SK-N-SH (cell line): ENCODE data around the gene TRAIP. TPM values are rescaled to one million over a fixed set of nuclear protein-coding genes. Genes with fewer than 3 reads are reported as not detected.

Experiments used
- CTCF ChIA-PET: fragments of 300-600, 350-600 bp; formaldehyde crosslinking; extraction: SDS; loops from one replicate; lab custom pipeline; 2021; lab: Yijun Ruan, JAX
- POLR2A ChIA-PET: fragments of 350-600 bp; sonication (Branson Sonifier 250); formaldehyde crosslinking; extraction: SDS; loops from one replicate; lab custom pipeline; 2020; ENCODE audit warnings: antibody characterized with exemption, inconsistent platforms; lab: Yijun Ruan, JAX
- DNase-seq: peaks from one replicate; pipeline ENCODE4 v3.0.0; 2012
- H2AFZ ChIP-seq: fragments of 200-600 bp; sonication (generic); 2 replicates; pipeline ENCODE4 v1.8.1; 2016; ENCODE audit warnings: antibody characterized with exemption, mild to moderate bottlenecking, low read depth
- H3F3A ChIP-seq: fragments of 200-600 bp; sonication (generic); replicated peaks from 2 replicates; pipeline ENCODE3; 2016; ENCODE audit warnings: antibody characterized with exemption, mild to moderate bottlenecking; ENCODE audit not compliant: insufficient read depth
- H3K27ac ChIP-seq, 2 experiments: fragments of 200-500 bp in 1 of 2; fragments of 200-600 bp in 1 of 2; sonication (Bioruptor generic) in 1 of 2; sonication (generic), shearing (Covaris generic) in 1 of 2; 2 replicates each; pipeline versions ENCODE4 v1.5.1 to v1.6.1; 2014 to 2016; ENCODE audit warnings: low read depth in 2 of 2, inconsistent platforms in 1 of 2, low read length in 1 of 2, mild to moderate bottlenecking in 1 of 2, mixed read lengths in 1 of 2
- H3K27me3 ChIP-seq: fragments of 200-600 bp; sonication (generic), shearing (Covaris generic); 2 replicates; pipeline ENCODE4 v1.6.1; 2016; ENCODE audit warnings: mixed run types; ENCODE audit not compliant: insufficient read depth
- H3K36me3 ChIP-seq, 2 experiments: fragments of 200-500 bp in 1 of 2; fragments of 200-600 bp in 1 of 2; sonication (Bioruptor generic) in 1 of 2; sonication (generic) in 1 of 2; replicated peaks in 1 of 2; 2 replicates each; pipeline versions ENCODE3 to v1.5.1; 2014 to 2016; ENCODE audit warnings: low read length in 1 of 2, mild to moderate bottlenecking in 1 of 2; ENCODE audit not compliant: insufficient read depth in 2 of 2, control insufficient read depth in 1 of 2
- H3K4me1 ChIP-seq, 2 experiments: fragments of 200-500 bp in 1 of 2; fragments of 200-600 bp in 1 of 2; sonication (Bioruptor generic) in 1 of 2; sonication (generic), shearing (Covaris generic) in 1 of 2; 2 replicates each; pipeline versions ENCODE4 v1.5.1 to v1.6.1; 2014 to 2016; ENCODE audit warnings: low read depth in 1 of 2, low read length in 1 of 2, mixed run types in 1 of 2; ENCODE audit not compliant: insufficient read depth in 2 of 2, control insufficient read depth in 1 of 2
- H3K4me2 ChIP-seq: fragments of 200-600 bp; sonication (generic), shearing (Covaris generic); 2 replicates; pipeline ENCODE4 v1.6.1; 2017; ENCODE audit warnings: mixed run types
- H3K4me3 ChIP-seq, 2 experiments: fragments of 200-500 bp in 1 of 2; fragments of 200-600 bp in 1 of 2; sonication (Bioruptor generic) in 1 of 2; sonication (generic), shearing (Covaris generic) in 1 of 2; 2 replicates each; pipeline versions ENCODE4 v1.5.1 to v1.8.1; 2014 to 2016; ENCODE audit warnings: low read depth in 2 of 2, inconsistent platforms in 1 of 2, low read length in 1 of 2, mild to moderate bottlenecking in 1 of 2, mixed read lengths in 1 of 2, moderate library complexity in 1 of 2
- H3K79me2 ChIP-seq: fragments of 200-600 bp; sonication (generic); 2 replicates; pipeline ENCODE4 v1.8.1; 2017; ENCODE audit warnings: mild to moderate bottlenecking; ENCODE audit not compliant: insufficient read depth
- H3K9ac ChIP-seq: fragments of 200-600 bp; sonication (generic); 2 replicates; pipeline ENCODE4 v1.6.1; 2017; ENCODE audit warnings: mixed run types
- H3K9me2 ChIP-seq: fragments of 200-600 bp; sonication (generic); 2 replicates; pipeline ENCODE4 v1.6.1; 2017; ENCODE audit warnings: mixed run types
- H3K9me3 ChIP-seq: fragments of 200-600 bp; sonication (generic); 2 replicates; pipeline ENCODE4 v1.6.1; 2017; ENCODE audit warnings: mixed run types, mild to moderate bottlenecking, moderate library complexity
- H4K20me1 ChIP-seq: fragments of 200-600 bp; sonication (generic); 2 replicates; pipeline ENCODE4 v1.6.1; 2017; ENCODE audit warnings: mild to moderate bottlenecking, mixed run types; ENCODE audit not compliant: insufficient read depth
- CHD2 ChIP-seq: fragments of 150-350 bp; IDR thresholded peaks from 2 replicates; pipeline ENCODE4 v1.6.1; 2018; ENCODE audit warnings: low read length; ENCODE audit not compliant: partially characterized antibody
- CTCF ChIP-seq: fragments of 200-600 bp; sonication (generic); IDR thresholded peaks from 2 replicates; pipeline ENCODE4 v1.6.1; 2017; ENCODE audit warnings: antibody characterized with exemption, mild to moderate bottlenecking, moderate library complexity
- EP300 ChIP-seq, 2 experiments: IDR thresholded peaks; 2 replicates each; pipeline versions ENCODE4 v1.4.0 to v1.6.1; 2012; ENCODE audit warnings: borderline replicate concordance in 1 of 2, low read depth in 1 of 2, low read length in 1 of 2
- EZH2phosphoT487 ChIP-seq: fragments of 200-600 bp; sonication (generic); IDR thresholded peaks from 2 replicates; pipeline ENCODE4 v1.6.1; 2017; ENCODE audit warnings: low read depth, mixed run types, mild to moderate bottlenecking, antibody characterized with exemption, moderate library complexity, borderline replicate concordance
- FOXM1 ChIP-seq: IDR thresholded peaks from 2 replicates; pipeline ENCODE4 v1.4.0; 2012; ENCODE audit warnings: low read depth, mild to moderate bottlenecking
- GATA2 ChIP-seq: sonication (generic); formaldehyde crosslinking; IDR thresholded peaks from 2 replicates; pipeline ENCODE4 v1.5.0; 2020; ENCODE audit warnings: mild to moderate bottlenecking, missing genetic modification reagents
- IRF3 ChIP-seq: fragments of 150-350 bp; IDR thresholded peaks from 2 replicates; pipeline ENCODE4 v1.6.1; 2016; ENCODE audit warnings: mild to moderate bottlenecking, low read depth, low read length
- JUND ChIP-seq: IDR thresholded peaks from 2 replicates; pipeline ENCODE4 v1.4.0; 2012
- POLR2AphosphoS5 ChIP-seq: IDR thresholded peaks from 2 replicates; pipeline ENCODE4 v1.6.1; 2012; ENCODE audit warnings: low read depth, low read length
- RCOR1 ChIP-seq: fragments of 150-350 bp; IDR thresholded peaks from 2 replicates; pipeline ENCODE4 v1.6.1; 2017; ENCODE audit warnings: antibody characterized with exemption, low read length
- SIN3A ChIP-seq: IDR thresholded peaks from 2 replicates; pipeline ENCODE4 v1.6.1; 2012; ENCODE audit warnings: low read depth, mild to moderate bottlenecking, low read length, moderate library complexity, borderline replicate concordance
- TAF1 ChIP-seq: IDR thresholded peaks from 2 replicates; pipeline ENCODE4 v1.6.1; 2012; ENCODE audit warnings: low read depth, mild to moderate bottlenecking, low read length, moderate library complexity, borderline replicate concordance
- USF1 ChIP-seq: IDR thresholded peaks from 2 replicates; pipeline ENCODE4 v1.4.0; 2012; ENCODE audit warnings: low read depth, borderline replicate concordance
- USF2 ChIP-seq: fragments of 150-350 bp; IDR thresholded peaks from 2 replicates; pipeline ENCODE4 v1.6.1; 2017; ENCODE audit warnings: antibody characterized with exemption, low read length, low read depth, borderline replicate concordance
- YY1 ChIP-seq: IDR thresholded peaks from 2 replicates; pipeline ENCODE4 v1.4.0; 2012; ENCODE audit warnings: low read depth, mild to moderate bottlenecking
- ZBTB33 ChIP-seq: IDR thresholded peaks from 2 replicates; pipeline ENCODE4 v1.4.0; 2012; ENCODE audit warnings: low read depth, borderline replicate concordance
- WGBS: methylation state at CpG from one replicate; pipeline ENCODE4 v1.1.6; 2017; ENCODE audit warnings: low lambda C conversion rate; 5-methylcytosine and 5-hydroxymethylcytosine counted together
- polyA plus RNA-seq, 3 experiments: library from polyadenylated mRNA; depleted of rRNA; stranded (reverse); fragments of >200 nt; gene quantifications; 2 replicates each; pipeline ENCODE4 v1.2.3, GENCODE V29; 2012

The TRAIP gene
- polyA plus RNA-seq, 1 of the 3 experiments (the other 2 are of a cell fraction) = 8.1 TPM

- no peak for TF ChIP-seq POLR2AphosphoS5
- no peak for TF ChIP-seq TAF1
- no peak for TF ChIP-seq JUND
- no peak for TF ChIP-seq GATA2 (CRISPR knock-in tag)
- TF ChIP-seq USF2 = no peak
- no peak for TF ChIP-seq SIN3A
- no peak for TF ChIP-seq EZH2phosphoT487
- no peak for TF ChIP-seq CHD2
- no peak for TF ChIP-seq USF1
- no peak for TF ChIP-seq ZBTB33
- no peak for TF ChIP-seq YY1
- TF ChIP-seq CTCF = no peak
- TF ChIP-seq RCOR1 = no peak
- TF ChIP-seq IRF3 = no peak
- TF ChIP-seq EP300 (IDR thresholded peaks at IDR 0.05; ENCODE audit: borderline replicate concordance in 1 of 2, low read depth in 1 of 2, low read length in 1 of 2) = no peak
- no peak for TF ChIP-seq FOXM1
- H3K9me3 ChIP-seq = no peaks in the 10 kb centered on the region
- H3K4me1 ChIP-seq = peaks cover 0 to 14% of the 10 kb centered on the region in 2 experiments; a peak in 1 of 4 replicates
- no peaks in the 10 kb centered on the region for H3F3A ChIP-seq
- H3K36me3 ChIP-seq = no peaks in the 10 kb centered on the region
- ChIA-PET POLR2A (no interaction called here), CTCF (no interaction called here)
- DNase-seq = no peak
- 53% methylated on average over 6 of the region's 12 CpGs for WGBS
- no peak overlapping the region for H3K4me3 ChIP-seq
- H2AFZ ChIP-seq = no peak overlapping the region
- 0 out of 2 replicates have a peak, but pooled peaks cover 19% of the 10 kb centered on the region for H3K27me3 ChIP-seq
- peaks cover 16% of the 10 kb centered on the region for H3K79me2 ChIP-seq
- H3K4me2 ChIP-seq = no peak overlapping the region
- no peak overlapping the region for H3K27ac ChIP-seq
- H3K9ac ChIP-seq = no peak overlapping the region
- no peaks in the 10 kb centered on the region for H3K9me2 ChIP-seq
- H4K20me1 ChIP-seq = no peaks in the 10 kb centered on the region
Measured at GRCh38 chr3:49859576-49860305, 3.4 kb upstream of the TRAIP start.
